ENCODE results near the gene ADARB2.
A peak's percentile ranks its signal among the peaks of the same experiment; 100 is the strongest.

The ADARB2 gene

DNA sequence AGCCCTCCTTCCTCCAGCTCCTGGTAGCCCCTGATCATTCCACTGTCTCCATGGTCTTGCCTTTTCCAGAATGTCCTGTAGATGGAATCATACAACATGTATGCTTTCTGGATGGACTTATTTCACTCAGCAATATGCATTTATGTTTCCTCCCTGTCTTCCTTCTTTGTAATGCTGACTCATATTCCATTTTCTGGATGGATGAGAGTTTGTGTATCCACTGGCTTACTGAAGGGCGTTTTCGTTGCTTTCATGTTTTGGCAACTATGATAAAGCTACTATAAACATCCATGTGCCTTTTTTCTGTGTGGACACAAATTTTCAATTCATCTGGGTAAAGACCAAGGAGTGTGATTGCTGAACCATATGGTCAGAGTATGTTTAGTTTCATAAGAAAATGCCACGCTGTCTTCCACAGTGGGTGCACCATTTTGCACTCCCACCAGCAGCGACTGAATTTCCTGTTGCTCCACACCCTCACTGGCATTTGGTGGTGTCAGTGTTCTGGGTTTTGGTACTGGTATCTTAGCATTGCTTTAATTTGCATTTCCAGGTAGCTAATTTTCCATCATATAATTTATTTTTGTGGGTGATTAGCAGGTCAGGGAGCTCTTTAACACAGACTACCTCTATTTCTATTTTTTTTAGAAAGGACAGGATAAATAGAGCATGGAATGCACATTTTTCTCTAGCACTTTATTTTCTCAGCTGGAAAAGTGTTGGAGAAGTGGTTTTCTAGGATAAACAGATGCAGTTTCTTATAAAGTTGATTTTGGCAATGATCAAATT lies 429.0 kb downstream of the ADARB2 start:
- no peak for TF ChIP-seq POLR2A (IDR thresholded peaks at IDR 0.05; ENCODE audit: low read depth, low read length)
- no peak for DNase-seq (ENCODE audit: insufficient read length, low spot score)
- no peak for FAIRE-seq

DNA sequence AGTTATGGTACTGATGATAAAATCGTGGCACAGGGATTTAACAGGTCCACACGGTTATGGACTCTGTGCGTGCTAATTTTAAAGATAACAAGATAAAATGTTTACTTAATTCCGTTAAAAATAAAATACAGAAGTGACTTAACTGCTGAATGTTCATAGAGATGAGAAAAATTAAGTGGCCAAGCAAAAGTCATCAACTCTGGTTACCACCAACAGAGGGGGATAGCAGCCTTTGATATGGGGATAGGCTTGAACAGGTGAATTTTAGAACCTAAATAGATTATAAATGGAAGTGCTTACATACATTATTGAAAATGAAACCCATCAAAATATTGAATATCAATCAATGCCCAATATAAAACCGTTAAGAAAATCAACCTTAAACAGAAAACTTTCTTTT lies 436.2 kb downstream of the ADARB2 start:
- DNase-seq (ENCODE audit: insufficient read length, low spot score) (no peak), FAIRE-seq (no peak)
- no peak for TF ChIP-seq POLR2A (IDR thresholded peaks at IDR 0.05; ENCODE audit: low read depth, low read length)

DNA sequence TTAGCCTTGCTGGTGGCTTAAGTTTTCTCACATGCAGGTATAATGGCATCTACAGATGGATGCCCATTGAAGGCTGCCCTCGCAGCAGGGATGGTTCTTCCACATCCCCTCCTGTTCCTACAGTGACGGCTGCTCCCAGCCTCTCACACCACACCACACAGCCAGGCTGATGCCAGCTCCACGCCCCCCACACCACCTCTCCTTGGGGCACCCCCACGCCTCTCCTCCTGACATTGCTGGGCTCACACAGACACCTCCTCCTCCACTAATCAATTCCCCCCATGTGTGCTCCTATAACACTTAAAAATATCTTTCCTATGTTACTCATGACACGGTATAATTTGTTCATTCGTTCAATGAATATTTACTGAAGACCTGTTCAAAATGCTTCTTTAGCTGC lies 437.1 kb downstream of the ADARB2 start:
- no peak for TF ChIP-seq POLR2A (IDR thresholded peaks at IDR 0.05; ENCODE audit: low read depth, low read length)

DNA sequence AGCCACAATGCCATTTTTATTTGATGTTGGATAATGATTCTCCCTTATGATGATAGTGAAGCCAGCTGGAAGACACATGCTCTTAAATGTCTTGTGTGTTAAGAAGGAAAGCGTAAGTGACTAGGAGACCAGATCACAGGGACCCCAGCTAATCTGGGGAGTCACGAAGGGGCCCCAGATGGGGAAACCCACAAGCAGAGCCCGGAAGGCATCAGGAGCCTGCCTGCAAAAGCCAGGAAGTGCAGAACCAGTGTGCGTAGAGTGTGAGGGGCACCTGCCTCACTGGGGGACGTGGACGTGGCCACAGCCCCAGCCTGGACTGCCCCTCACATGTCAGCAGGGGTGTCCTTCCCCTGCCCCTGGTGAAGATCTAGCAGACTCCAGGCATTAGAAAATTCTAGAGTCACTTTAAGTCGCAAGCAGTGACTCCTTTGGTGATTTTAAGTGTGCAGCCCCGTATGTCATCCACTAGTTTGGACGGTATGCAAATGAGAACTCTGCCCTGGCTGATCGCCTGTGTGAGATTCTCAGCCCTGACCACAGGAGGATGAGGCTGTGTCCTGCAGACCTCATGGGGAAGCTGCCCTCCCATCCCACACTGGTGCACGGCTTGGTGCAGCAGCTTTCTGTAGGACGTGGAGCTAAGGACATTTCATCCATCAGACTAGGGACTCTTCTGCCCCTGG lies 438.1 kb downstream of the ADARB2 start:
- TF ChIP-seq POLR2A (IDR thresholded peaks at IDR 0.05; ENCODE audit: low read depth, low read length), result no peak
- FAIRE-seq (no peak), DNase-seq (ENCODE audit: insufficient read length, low spot score) (no peak)

More for the DNA sequence above, 437.1 kb downstream of the ADARB2 start:
- FAIRE-seq, result no peak
- no peak for DNase-seq (ENCODE audit: insufficient read length, low spot score)

DNA sequence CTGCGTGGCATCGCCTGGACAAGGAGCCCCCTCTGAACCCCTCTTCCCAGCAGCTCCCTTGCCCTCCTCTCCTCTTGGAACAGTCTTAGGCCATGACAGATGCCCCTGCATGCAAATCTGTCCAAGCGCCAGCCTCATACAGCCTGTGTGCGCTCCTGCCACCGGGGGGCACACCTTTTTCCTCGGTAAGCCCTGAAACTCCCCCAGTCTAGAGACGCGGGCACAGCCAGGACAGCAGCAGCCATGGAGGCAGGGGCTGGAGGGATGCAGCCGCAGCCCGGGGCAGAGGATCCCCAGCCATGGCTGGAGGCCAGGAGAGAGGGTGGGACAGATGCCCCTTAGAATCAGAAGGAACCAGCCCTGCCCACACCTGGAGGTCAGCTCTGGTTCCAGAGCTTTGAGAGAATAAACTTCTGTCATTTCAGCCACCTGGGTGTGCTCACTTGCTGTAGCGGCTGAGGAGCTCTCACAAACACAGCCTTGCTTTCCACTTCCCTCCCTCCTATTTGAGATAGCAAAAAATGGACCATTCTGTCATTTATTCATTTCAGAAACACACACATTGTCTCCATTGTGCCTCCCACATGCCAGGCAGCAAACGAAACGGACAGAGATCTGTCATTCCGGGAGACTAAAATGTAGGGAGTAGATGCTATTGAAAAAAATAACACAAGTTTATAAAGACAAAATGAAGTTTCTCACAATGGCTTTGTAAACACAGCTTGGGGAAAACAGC lies 439.6 kb downstream of the ADARB2 start:
- FAIRE-seq, result no peak
- TF ChIP-seq POLR2A (IDR thresholded peaks at IDR 0.05; ENCODE audit: low read depth, low read length), result no peak
- DNase-seq (ENCODE audit: insufficient read length, low spot score), result no peak

DNA sequence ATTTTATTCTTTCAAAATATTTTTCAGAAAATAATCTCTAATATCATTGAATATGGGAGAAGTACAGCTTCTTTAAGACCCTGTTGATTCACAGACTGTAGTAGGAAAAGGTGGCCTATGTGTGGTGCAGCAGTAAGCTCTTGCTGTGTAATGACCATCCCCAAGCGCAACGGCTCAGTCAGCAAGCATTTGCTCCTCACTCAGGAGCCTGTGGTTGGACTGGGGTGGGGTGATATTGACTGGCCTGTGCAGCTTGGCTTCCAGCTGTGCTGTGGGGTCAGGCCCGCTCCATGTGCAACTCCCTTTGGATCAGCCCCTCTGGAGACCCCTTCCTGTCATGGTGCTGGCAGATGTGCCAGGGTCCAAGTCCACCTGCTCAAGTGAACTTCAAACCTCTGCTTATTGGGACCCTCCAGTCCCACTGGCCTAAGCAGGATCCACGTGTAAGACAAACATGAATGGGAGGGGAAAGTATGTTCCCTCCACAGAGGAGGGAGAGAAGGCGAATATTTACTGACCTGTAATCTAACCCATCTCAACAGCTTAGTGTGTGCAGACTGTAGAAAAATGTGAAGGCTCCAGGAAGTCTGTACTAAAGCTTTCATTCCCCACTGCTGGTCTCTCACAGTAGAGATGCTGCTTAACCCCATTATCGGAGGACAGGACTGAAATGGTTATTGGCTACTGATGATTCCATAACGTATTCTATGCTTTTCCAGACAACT lies 441.4 kb downstream of the ADARB2 start:
- FAIRE-seq (no peak), DNase-seq (ENCODE audit: insufficient read length, low spot score) (no peak)
- no peak for TF ChIP-seq POLR2A (IDR thresholded peaks at IDR 0.05; ENCODE audit: low read depth, low read length)

DNA sequence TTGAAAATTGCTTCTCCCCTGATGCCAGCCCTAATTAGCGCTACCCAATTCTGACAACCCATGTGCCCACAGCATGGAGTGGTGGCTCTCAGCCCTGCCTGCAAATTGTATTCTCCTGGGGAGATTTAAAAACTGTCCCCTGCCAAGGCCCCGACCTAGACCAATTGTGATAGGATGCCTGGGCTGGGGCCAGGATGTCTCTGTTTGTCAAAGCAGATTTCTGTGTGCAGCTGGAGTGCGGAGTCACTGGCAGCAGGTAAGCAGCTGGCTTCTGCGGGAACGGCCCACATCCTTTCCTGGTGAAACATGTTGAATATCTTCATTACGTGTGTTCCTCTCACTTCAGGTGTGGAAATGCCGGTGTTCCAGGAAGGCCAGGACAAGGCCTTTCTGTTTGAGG lies 442.6 kb downstream of the ADARB2 start:
- no peak for TF ChIP-seq POLR2A (IDR thresholded peaks at IDR 0.05; ENCODE audit: low read depth, low read length)
- DNase-seq (ENCODE audit: insufficient read length, low spot score) (no peak), FAIRE-seq (no peak)

DNA sequence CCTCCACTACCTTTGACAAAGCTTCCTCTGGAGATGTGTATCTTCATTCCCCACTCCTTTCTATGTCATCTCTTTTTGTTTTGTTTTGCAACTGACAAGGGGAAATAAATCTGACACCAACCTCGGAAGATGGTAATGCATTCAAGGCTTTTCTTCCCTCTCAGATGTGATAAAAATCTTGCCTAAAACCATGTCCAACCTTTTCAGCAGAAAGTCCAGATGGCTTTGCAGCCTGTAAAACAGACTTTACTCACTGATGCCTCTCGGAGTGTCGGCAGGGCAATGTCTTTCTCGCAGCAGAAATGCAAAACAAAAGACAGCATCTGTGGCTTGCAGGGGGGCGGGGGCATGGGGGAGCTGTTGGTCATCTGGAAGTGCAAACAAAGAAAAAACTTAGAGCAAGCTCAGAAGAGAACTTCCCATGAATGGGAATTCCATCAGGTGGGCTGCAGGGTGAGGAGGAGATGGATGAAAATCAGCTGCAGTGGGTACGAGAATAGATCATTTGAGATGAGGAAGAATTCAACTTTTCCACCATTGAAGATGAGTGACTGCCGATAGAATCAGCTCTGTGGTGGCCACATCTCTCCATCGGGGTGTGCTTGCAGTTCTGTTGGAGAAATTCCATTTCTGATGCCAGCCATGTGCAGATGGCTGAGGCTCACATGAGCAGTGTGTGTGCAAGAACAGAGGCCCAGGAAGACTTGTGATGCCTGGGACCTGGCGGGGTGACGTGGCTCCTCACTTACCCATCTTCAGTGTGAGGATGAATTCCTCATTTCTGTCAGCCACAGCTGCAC lies 443.5 kb downstream of the ADARB2 start:
- no peak for FAIRE-seq
- TF ChIP-seq POLR2A (IDR thresholded peaks at IDR 0.05; ENCODE audit: low read depth, low read length), result no peak
- DNase-seq (ENCODE audit: insufficient read length, low spot score), result no peak

DNA sequence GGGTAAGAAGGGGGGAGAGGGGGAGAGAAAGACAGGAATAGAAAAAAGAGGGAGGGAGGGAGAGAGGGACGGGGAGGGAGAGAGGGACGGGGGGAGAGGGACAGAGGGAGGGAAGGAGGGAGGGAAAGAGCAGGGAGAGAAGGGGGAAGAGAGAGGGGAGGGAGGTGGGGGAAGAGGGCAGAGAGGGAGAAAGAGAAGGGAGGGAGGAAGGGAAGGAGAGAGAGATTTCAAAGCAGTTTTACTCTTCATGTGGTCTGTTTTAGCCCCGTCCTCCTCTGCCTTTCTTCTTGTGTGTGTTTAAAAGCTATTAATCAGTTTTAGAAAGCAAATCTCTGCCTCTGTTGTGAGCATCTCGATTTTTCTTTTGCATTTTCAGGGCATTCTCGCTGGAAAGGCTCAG lies 444.2 kb downstream of the ADARB2 start:
- no peak for FAIRE-seq
- TF ChIP-seq POLR2A (IDR thresholded peaks at IDR 0.05; ENCODE audit: low read depth, low read length), result no peak
- DNase-seq (ENCODE audit: insufficient read length, low spot score), result no peak

DNA sequence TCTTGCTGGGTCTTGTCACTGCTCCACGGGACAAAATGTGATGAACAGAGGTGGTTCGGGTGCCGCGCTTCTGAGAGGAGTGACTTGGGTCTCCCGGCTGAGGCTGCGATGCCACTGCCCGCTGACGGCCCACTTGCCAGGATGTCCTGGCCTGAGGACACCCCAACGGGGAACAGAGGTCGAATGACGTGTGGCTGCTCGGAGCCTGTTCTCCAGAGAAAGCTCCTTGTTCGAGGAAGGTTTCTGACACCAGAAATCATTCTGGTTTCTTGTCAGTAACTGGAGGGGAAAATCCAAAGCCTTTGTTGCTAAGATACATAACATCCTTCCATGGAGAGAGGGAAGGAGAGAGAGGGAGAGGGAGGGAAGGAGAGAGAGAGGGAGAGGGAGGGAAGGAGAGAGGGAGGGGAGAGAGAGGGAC lies 444.7 kb downstream of the ADARB2 start:
- FAIRE-seq (no peak), DNase-seq (ENCODE audit: insufficient read length, low spot score) (no peak)
- no peak for TF ChIP-seq POLR2A (IDR thresholded peaks at IDR 0.05; ENCODE audit: low read depth, low read length)

DNA sequence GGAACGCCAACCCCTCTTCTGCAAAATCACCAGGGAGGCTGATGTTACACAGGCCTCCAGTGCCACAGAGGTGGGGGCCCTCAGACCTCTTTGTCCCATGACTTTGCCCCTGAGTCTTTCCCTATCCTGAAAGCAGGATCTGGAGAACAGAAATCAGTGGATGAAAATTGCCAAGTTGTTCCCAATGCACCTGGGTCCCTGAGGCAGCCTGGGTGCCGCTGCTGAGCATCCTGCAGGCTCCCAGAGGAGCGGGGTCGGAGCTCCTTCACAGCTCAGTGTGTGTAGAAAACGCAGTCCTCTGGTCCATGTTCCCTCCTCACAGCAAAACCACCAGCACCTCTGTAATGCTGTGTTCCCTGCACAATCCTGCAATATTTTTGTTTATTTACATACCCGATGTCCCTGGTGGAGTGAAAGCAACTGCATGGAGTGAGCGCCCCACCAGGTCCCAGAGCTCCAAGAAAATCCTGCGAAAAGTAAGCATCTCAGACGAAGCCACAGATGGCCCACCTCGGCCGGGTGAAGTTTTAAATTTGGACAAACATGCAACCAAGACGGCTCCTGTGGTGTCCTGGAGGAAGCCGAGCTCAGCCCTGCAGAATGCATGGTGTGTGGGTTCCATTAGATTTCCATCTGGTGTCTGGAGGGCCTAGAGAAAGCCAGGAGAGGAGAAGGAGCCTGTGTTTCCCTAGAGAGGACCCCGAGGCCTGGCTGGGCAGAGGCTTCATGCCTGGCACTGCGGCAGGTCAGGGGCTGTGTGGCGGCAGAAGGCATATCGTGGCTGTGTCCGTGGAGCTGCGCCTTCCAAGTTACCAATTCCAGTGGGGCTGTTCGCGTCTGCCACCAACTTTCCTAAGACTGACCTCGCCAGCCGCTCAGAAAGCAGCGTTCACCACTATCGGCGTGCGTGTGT lies 445.9 kb downstream of the ADARB2 start:
- no peak for DNase-seq (ENCODE audit: insufficient read length, low spot score)
- no peak for FAIRE-seq
- TF ChIP-seq POLR2A (IDR thresholded peaks at IDR 0.05; ENCODE audit: low read depth, low read length), result no peak

DNA sequence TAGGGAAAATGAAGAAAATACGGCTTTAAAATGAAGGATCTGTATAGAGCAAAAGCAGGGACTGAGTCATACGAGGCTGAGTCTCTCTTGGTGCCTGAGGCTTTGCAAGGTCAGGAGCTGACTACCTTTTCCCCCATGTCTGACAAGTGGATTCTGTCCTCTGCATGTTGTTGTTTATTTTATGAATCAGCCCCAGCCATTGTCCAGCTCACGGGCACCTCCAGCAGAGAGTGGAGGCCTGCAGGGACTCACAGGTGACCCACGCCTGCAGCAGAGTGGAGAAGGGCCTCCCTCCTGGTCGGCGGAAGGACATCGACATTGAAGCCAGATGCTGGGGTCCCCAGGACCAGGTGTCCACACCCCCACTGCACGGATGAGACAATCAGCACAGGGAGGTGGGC lies 447.3 kb downstream of the ADARB2 start:
- no peak for TF ChIP-seq POLR2A (IDR thresholded peaks at IDR 0.05; ENCODE audit: low read depth, low read length)
- FAIRE-seq, result no peak
- DNase-seq (ENCODE audit: insufficient read length, low spot score), result peak; percentile 20
